Right kidney (tissue), 1 donor: Measurements from ENCODE around the gene ATL3.
"Not testable (repeated sequence)": the region's sequence is repeated elsewhere in the genome, so short reads cannot be mapped to it uniquely, and the experiment has no call there.

Experiments
- DNase-seq: peaks from one replicate; pipeline ENCODE4 v3.0.0-alpha.2; 2016

Gene ATL3

GRCh38 chr11:63622323-63622722, 48.9 kb downstream of the ATL3 start:
- no peak for DNase-seq

DNA sequence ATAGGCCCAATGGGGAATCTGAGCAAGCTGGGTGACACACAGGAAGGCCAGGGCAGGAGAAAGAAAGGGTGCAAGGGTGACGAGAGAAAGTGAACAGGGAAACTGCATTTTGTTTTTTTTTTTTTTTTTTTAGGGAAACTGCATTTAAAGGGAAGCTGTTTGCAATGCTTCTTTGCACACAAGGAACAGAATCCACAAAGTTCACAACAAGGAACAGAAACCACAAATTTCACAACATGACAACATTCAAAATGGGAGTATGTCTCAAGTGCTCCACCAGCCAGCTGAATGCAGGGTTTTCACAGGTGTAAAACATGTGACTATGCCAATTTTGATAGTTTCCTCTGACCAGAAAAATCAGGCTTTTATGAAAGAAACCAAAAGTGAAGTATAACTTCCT, 50.1 kb downstream of the ATL3 start:
- no peak for DNase-seq

- no peak for DNase-seq
Measured at GRCh38 chr11:63619967-63620366, 51.2 kb downstream of the ATL3 start.

GRCh38 chr11:63617686-63618085, 53.5 kb downstream of the ATL3 start:
- DNase-seq: not testable (repeated sequence)

DNA sequence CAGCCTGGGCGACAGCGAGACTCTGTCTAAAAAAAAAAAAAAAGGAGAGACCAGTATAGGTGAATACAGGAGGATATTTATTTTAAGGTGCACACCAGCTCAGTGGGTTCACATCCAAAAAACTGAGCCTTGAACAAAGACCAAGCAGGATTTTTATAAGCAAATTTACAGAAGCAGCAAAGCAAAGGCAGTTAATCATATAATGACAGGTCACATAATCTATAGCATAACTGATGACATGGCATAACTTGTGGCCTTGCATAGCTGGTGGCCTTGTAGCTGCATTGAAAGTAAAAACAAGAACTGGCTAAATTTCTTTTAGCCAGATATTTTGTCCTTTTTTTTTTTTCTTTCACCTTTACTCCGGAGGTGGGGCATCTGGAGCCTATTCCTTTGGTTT, 54.2 kb downstream of the ATL3 start:
- DNase-seq: no peak

DNA sequence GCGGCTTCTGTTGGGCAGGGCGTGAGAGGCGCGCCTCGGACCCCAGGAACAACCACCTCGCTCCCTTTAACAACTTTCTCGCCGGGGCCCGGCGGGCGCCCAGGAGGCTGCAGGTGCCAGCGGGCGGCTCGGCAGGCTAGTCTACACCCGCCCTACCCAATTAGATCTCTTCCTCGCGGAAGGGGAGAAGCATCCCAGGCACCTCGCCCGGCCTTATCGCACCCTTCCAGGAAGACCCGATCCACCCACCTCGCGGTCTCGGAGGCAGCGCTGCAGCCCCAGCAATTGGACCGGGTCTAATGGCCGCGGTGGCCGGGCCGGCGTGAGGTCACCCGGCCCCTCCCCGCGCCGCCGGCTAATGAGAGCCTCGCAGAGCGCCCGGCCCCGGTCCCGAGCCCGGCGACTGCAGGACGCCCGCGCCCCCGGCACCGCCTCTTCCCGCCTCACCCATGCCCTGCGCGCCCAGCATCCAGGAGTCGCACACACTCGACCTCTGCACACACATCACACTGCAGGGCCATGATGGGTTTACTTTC, 57.0 kb downstream of the ATL3 start, which contains the start of gene PLAAT3:
TSS of gene PLAAT3 (minus strand) at position 298 of the 536 bp plus-strand sequence. CDS start 419 bp downstream, outside the sequence.
- DNase-seq: peak; percentile 73

DNA sequence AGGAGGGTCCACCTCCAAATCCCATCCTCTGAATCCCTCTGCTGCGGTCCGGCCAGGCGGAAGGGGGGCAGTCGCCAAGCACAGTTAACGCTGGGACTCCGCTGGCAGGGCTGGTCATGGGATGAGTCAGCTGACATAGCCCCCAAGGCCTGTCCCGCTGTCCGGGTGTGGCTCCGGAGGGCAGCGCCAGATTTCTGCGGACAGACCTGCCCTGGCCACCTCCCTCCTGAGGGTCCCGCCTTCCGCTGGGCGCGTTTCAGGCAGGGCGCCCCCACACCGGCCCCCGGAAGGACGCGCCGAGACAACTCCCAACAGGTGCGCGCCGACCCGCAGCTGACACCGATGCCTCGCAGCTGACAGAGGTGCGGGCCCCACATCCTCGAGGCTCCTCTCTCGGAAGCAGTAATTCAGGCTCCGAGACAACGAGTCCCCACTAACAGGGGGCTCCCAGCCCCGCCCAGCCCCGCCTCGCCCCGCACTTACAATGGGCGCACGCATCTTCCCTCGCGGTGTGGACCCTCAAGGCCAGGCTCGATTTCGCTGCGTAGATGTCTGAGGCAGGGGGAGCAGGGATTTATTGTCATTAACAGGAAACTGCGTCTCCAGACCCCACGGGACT, 57.5 kb downstream of the ATL3 start:
- DNase-seq: peak; percentile 63

DNA sequence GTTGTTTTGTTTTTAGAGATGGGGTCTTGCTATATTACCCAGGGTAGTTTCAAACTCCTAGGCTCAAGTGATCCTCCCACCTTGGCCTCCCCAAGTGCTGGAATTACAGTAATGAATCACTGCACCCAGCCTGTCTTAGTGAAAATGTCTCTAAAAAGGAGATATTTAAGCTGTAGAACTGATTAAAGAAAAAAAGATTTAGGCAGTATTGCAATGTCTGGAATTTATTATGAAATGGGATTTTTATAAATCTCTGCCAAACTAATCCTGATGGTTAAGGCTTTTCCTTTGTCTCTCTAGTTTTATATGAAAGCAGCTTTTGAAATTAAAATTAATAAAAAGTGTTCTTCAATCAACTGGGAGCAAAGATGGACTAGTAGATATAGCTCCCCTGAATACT, 59.0 kb downstream of the ATL3 start:
- no peak for DNase-seq

GRCh38 chr11:63611395-63611747, 59.8 kb downstream of the ATL3 start:
- DNase-seq: no peak

- DNase-seq: no peak
Measured at GRCh38 chr11:63610604-63611394, 60.4 kb downstream of the ATL3 start.

GRCh38 chr11:63609971-63610580, 61.1 kb downstream of the ATL3 start:
- no peak for DNase-seq

DNA sequence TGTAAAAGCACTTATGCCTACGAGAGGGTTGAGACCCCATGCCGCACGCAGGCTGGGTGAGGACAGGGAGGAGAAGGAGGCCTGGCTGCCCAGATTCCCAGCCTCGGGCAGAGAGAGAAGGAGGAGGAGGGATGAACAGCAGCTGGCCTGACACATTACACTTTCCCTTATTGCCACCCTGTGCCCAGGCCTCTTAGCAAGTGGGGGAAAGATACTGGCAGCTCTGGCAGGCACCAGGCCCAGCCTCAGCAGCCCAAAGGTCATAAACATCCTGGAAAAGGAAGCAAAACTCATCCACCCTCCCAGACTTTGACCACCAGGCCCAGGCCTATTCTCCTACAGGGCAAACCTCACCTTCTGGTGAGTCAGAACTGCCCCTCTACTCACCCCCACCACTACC, 61.6 kb downstream of the ATL3 start:
- DNase-seq: no peak

- DNase-seq: no peak
Measured at GRCh38 chr11:63608353-63609345, 62.5 kb downstream of the ATL3 start.

DNA sequence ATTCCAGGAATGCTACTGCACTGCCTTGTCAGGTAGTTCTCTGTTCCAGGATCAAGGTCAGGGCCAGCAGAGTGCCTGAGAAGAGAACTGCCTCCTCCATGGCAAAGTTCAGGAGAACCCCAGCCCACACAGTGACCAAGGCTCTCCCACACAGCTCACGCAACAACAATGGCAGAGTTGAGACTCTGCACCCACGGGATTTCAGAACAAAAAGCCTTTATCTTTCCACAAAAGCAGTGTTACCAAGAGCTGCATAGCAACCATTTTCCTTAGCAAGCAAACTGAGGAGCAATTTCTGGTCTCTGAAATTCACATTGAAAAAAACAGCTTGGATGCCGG, 68.0 kb downstream of the ATL3 start:
- no peak for DNase-seq

DNA sequence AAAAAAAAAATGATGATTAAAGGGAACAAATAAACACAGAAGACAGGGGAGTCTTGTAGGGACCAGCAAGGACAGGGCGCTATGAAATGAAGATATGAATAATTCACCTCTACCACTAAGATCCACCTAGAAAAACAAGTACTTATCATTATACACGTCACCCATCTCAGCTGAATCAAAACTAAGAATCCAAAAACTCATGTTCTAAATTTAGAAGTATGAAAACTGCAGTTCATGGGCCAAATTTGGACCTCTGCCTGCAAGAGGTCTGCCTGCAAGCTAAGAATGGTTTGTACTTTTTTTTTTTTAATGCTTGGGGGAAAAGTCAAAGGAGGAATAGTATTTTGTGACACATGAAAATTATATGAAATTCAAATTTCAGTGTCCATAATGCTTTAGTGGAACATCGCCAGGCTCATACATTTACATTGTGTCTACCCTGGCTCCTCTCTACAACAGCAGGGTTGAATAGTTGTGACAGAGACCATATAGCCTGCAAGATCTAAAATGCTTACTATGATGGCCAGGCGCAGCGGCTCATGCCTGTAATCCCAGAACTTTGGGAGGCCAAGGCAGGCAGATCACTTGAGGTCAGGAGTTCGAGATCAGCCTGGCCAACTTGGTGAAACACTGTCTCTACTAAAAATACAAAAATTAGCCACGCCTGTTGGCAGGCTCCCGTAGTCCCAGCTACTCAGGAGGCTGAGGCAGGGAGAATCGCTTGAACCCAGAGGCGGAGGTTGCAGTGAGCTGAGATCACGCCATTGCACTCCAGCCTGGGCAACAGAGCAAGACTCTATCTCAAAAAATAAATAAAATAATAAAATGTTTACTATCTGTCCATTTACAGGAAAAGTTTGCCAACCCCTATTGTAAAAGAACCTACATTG, 68.6 kb downstream of the ATL3 start:
- DNase-seq: not testable (repeated sequence)

- DNase-seq: no peak
Measured at GRCh38 chr11:63599211-63600122, 71.7 kb downstream of the ATL3 start.

DNA sequence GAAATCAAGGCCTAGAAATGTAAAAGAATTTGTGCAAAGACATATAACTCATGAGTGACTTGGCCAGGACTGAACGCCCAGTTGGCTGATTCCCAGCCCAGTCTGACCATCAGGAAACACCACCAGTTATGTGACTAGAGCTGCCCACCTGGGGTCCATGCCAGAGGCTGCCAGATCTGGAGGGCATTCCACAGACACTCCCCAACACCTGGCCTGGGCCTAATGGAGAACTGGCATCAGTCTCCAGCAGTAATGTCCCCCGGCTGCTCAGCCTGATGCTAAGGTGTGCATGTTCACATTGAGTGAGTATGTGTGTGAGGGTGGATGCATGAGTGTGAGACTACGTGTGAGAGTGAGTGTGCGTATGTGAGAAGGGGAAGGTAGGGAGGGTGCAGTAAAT, 72.6 kb downstream of the ATL3 start:
- no peak for DNase-seq

DNA sequence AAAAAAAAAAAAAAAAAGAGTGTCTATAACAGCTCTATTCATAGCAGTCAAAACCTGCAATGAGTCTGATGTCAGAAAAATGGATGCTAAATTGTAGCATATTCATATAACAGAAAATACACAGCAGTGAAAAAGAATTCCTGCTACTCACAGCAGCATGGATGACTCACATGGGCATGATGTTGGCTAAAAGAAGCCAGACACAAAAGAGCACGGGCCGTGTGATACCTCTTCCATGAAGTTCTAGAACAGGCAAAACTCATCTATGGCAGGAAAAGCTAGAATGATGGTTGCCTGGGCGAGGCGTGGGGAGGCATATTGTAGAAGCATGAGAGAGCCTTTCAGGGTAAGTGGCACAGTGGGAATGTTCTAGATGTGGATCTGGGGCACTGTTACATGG, 75.9 kb downstream of the ATL3 start:
- no peak for DNase-seq

DNA sequence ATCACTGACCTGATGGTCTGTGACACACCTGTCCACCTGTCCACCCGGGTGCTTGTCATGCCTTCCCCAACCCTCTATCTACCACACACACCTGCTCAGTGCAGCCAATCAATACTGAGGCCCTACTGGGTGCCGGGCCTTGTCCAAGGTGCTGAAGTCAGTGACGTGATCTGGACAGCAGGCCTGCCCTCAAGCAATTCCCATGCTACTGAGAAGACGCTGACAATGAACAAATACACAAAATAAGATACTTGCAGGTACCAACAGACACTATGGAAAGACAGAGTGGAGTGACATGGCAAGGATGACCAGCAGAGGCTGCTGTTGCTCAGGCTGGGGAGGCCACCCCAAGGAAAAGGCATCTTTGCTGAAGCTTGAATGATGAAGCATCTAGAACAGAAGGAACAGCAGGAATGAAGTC, 78.2 kb downstream of the ATL3 start:
- DNase-seq: no peak
